GM19099 (cell line): ENCODE results near the gene TMEM80.

ENCODE experiments used
- POLR2A ChIP-seq: IDR thresholded peaks from 3 replicates; pipeline ENCODE4 v1.6.1; 2011; ENCODE audit warnings: low read depth; ENCODE audit not compliant: insufficient read length; ENCODE audit errors: extremely low read depth

The TMEM80 gene

DNA sequence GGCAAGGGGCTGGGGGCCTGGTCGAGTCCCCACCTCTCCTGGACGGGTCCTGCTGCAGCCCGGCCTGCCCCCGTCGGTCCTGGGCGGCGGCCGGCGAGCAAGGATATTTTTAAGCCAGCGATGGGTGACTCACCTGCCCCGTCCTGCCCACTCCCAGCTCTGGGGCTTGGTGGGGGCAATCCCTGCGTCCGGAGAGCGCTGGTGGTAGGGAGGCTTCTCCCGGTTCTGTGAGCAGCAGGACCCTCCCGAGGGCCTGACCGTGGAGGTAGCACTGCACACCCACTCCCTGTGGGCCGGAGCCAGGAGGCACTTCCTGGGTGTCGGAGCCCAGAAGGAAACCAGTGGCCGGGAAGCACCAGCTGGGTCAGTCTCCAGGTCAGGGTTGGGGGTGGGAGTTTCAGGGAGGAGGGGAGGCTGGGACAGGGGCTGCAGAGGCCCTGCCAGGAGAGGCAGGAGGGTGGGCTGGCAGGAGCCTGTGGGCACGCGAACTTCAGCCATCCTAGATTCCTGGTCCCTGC, 10.9 kb downstream of the TMEM80 start:
- no peak for TF ChIP-seq POLR2A

- TF ChIP-seq POLR2A = no peak
These were observed 11.6 kb downstream of the TMEM80 start for GRCh38 chr11:706957-707816.

- TF ChIP-seq POLR2A = no peak
These were observed 12.3 kb downstream of the TMEM80 start for GRCh38 chr11:707817-708420.

DNA sequence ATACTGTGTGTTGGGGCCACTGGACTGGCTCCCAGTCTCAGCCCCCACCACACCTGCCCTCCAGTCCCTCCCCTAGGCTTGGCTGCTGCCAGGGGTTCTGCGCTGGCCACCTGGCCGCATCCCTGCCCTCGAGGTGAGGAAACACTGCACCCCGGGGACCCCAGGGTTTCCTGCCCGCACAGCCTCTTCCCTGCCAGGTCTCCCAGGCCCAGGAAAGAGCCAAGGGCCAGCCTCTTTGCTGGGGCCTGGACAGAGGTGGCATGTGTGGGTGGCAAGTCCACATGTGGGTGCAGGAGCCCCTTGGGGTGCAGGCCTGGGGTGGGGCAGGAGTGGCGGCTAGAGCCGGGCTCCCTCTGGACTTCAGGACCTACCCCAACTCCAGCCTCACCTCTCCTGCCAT, 12.9 kb downstream of the TMEM80 start:
- no peak for TF ChIP-seq POLR2A

GRCh38 chr11:709109-709997, 13.7 kb downstream of the TMEM80 start:
- TF ChIP-seq POLR2A = no peak

DNA sequence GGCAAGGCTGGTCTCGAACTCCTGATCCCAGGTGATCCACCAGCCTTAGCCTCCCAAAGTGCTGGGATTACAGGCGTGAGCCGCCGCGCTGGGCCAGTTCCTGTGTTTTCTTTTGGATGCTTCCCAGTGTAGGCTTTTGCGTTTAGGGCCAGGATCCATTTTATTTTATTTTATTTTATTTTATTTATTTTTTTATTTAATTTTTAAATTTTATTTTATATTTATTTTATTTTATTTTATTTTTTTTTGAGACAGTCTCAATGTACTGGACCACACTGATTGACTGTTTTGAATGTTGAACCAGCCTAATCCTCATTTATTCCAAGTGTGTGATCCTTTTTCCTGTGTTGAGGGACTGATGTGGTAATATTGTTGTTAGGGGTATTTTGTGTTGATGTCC, 18.8 kb downstream of the TMEM80 start:
- no peak for TF ChIP-seq POLR2A

DNA sequence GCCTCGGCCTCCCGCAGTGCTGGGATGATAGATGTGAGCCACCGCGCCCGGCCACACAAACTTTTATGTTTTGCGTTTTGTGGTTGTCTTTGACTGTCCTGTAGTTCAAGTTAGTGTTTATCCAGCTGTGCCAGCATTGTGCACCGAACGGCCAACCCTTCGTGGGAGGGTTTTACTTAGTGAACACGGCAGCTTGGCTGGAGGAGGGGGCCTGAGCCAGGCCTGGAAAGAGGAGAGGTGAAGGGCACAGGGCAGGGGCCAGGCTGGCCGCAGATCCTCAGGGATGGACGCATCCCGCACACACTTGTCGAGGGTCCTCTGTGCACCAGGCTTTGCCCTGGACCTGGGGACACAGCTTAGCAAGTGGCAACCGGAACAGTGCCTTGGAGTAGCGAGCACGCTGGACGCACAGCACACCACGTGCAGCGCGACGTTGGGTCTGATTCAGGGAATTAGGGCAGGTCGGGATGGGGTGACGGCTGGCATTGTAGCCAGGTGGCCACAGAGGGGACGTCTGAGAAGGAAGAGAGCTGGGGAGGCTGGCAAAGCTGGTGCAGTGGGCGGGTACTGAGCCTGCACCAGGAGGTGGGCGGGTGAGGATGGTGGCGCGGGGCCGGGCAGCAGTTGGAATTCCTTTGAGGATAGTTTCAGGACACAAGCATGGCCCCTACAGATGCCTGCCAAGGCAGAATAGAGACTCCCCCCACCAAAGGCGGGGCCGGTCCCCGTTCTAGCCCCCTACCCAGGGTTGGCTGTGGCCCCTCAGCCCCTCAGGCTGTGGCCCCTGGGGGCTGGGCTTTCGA, 23.8 kb downstream of the TMEM80 start:
- no peak for TF ChIP-seq POLR2A

DNA sequence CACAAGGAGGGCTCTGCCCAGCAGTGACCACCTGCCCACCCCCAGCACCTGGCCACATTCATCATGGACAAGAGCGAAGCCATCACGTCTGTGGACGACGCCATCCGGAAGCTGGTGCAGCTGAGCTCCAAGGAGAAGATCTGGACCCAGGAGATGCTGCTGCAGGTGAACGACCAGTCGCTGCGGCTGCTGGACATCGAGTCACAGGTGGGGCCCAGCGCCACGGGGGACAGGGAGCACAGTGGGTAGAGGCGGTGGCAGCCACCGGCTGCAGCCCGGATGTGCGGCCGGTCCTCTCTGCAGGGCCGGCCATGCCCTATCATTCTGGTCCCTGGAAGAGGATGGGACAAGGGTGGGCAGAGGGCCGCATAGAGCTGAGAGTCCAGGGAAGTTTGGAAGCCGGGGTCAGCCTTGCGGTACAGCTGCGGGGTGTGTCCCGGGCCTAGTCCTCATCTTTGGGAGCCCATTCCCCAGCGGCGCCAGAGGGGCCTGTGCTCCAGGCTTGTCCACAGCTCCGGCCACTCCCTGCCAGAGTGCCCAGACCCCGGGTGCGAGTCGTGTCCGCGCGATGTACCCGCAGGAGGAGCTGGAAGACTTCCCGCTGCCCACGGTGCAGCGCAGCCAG, 24.5 kb downstream of the TMEM80 start:
- no peak for TF ChIP-seq POLR2A

DNA sequence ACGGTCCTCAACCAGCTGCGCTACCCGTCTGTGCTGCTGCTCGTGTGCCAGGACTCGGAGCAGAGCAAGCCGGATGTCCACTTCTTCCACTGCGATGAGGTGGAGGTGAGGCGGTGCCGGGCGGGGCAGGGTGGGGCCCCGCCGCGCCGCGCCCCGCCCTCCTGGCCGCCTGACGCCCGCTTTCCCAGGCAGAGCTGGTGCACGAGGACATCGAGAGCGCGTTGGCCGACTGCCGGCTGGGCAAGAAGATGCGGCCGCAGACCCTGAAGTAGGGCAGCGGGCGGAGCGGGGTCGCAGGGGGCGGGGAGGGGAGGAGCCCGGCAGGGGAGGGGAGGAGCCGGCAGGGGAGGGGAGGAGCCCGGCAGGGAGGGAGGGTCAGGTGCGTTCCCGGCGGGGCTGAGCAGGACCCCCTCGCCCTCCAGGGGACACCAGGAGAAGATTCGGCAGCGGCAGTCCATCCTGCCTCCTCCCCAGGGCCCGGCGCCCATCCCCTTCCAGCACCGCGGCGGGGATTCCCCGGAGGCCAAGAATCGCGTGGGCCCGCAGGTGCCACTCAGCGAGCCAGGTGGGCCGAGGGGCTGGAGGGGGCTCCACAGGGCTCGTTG, 25.1 kb downstream of the TMEM80 start:
- TF ChIP-seq POLR2A = no peak

- no peak for TF ChIP-seq POLR2A
These were observed 25.7 kb downstream of the TMEM80 start for GRCh38 chr11:721247-721740.

DNA sequence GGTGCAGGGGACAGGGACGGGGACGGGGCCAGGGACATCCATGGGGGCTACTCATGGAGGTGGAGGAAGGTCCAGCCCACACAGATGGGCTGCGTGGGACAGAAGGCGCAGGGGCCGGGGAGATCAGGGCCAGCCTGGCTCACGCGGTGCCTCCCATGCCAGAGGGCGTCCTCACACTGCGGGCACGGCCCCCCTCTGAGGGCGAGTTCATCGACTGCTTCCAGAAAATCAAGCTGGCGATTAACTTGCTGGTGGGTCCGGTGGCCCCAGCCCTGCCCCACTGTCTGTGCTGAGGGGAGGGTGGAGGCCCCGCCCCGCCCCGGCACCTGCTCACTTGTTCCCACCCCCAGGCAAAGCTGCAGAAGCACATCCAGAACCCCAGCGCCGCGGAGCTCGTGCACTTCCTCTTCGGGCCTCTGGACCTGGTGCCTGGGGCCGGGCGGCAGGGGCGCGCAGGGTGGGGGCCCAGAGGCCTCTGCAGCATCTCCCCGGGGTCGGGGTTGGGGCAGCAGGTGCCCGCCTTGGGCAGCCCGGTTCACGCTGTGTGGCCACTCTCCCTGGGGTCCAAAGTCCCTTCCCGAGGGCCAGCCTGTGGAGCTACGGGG, 26.2 kb downstream of the TMEM80 start:
- TF ChIP-seq POLR2A = no peak

GRCh38 chr11:722346-722811, 26.8 kb downstream of the TMEM80 start:
- TF ChIP-seq POLR2A = no peak
